Measurements from ENCODE around the gene UBE2I. TPM values are rescaled to one million over a fixed set of nuclear protein-coding genes. Genes with fewer than 3 reads are reported as not detected.

The UBE2I gene
- total RNA-seq, 4 donors from 2014 or later = 72.0 to 165 (median 107) TPM

- Histone ChIP-seq H3K27ac (peak overlapping the region; percentile 93), H3K4me3 (peak overlapping the region; percentile 82), H3K4me1 (peaks cover 32% of the 10 kb centered on the region), H3K36me3 (peaks cover 16% of the 10 kb centered on the region), H3K9me3 (no peaks in the 10 kb centered on the region), H3K27me3 (no peaks in the 10 kb centered on the region)
- 2% methylated on average over 49 of the region's 77 CpGs for WGBS
- no peak for DNase-seq (ENCODE audit: low spot score in 2 of 2)
- TF ChIP-seq CTCF (IDR thresholded peaks at IDR 0.05) = no peak
- TF ChIP-seq EP300 (IDR thresholded peaks at IDR 0.05) = no peak
- TF ChIP-seq POLR2AphosphoS5 (IDR thresholded peaks at IDR 0.05) = no peak
- no peak for TF ChIP-seq POLR2A (IDR thresholded peaks at IDR 0.05)
Measured at GRCh38 chr16:1309888-1310831, 724 bp downstream of the UBE2I start.

GRCh38 chr16:1310832-1311200 lies 1.4 kb downstream of the UBE2I start:
- 0% methylated on average over 13 of the region's 14 CpGs for WGBS

GRCh38 chr16:1311212-1311737 lies 1.8 kb downstream of the UBE2I start:
- peak overlapping the region; percentile 82 for H3K4me3 ChIP-seq
- WGBS = 10% methylated on average over 2 of the region's 13 CpGs

More at GRCh38 chr16:1310832-1311200, 1.4 kb downstream of the UBE2I start:
- H3K4me3 ChIP-seq = peak overlapping the region; percentile 82
- no peak overlapping the region for H3K27ac ChIP-seq
- H3K36me3 ChIP-seq = peaks cover 22% of the 10 kb centered on the region
- H3K27me3 ChIP-seq = no peaks in the 10 kb centered on the region
- DNase-seq (ENCODE audit: low spot score in 2 of 2) = no peak
- peaks cover 32% of the 10 kb centered on the region for H3K4me1 ChIP-seq
- H3K9me3 ChIP-seq = no peaks in the 10 kb centered on the region
- no peak for TF ChIP-seq POLR2A (IDR thresholded peaks at IDR 0.05)
- TF ChIP-seq POLR2AphosphoS5 (IDR thresholded peaks at IDR 0.05) = no peak
- no peak for TF ChIP-seq CTCF (IDR thresholded peaks at IDR 0.05)
- no peak for TF ChIP-seq EP300 (IDR thresholded peaks at IDR 0.05)

GRCh38 chr16:1311738-1312466 lies 2.5 kb downstream of the UBE2I start:
- no peaks in the 10 kb centered on the region for H3K9me3 ChIP-seq
- peaks cover 32% of the 10 kb centered on the region for H3K4me1 ChIP-seq
- TF ChIP-seq POLR2AphosphoS5 (IDR thresholded peaks at IDR 0.05) = no peak
- TF ChIP-seq POLR2A (IDR thresholded peaks at IDR 0.05) = no peak
- TF ChIP-seq EP300 (IDR thresholded peaks at IDR 0.05) = no peak
- H3K27ac ChIP-seq = no peak overlapping the region
- peak overlapping the region; percentile 82 for H3K4me3 ChIP-seq
- no peak for DNase-seq (ENCODE audit: low spot score in 2 of 2)
- WGBS = 10% methylated on average over 8 of the region's 35 CpGs
- peaks cover 33% of the 10 kb centered on the region for H3K36me3 ChIP-seq
- no peaks in the 10 kb centered on the region for H3K27me3 ChIP-seq

More at GRCh38 chr16:1311212-1311737, 1.8 kb downstream of the UBE2I start:
- peaks cover 32% of the 10 kb centered on the region for H3K4me1 ChIP-seq
- H3K27ac ChIP-seq = no peak overlapping the region
- H3K9me3 ChIP-seq = no peaks in the 10 kb centered on the region
- DNase-seq (ENCODE audit: low spot score in 2 of 2) = no peak
- no peaks in the 10 kb centered on the region for H3K27me3 ChIP-seq
- peaks cover 27% of the 10 kb centered on the region for H3K36me3 ChIP-seq
- TF ChIP-seq EP300 (IDR thresholded peaks at IDR 0.05) = no peak
- TF ChIP-seq POLR2AphosphoS5 (IDR thresholded peaks at IDR 0.05) = no peak
- no peak for TF ChIP-seq CTCF (IDR thresholded peaks at IDR 0.05)
- TF ChIP-seq POLR2A (IDR thresholded peaks at IDR 0.05) = no peak

- no peaks in the 10 kb centered on the region for H3K27me3 ChIP-seq
- H3K27ac ChIP-seq = no peak overlapping the region
- DNase-seq (ENCODE audit: low spot score in 2 of 2) = no peak
- no peaks in the 10 kb centered on the region for H3K9me3 ChIP-seq
- H3K4me1 ChIP-seq = peaks cover 32% of the 10 kb centered on the region
- H3K4me3 ChIP-seq = peak overlapping the region; percentile 82
- TF ChIP-seq POLR2AphosphoS5 (IDR thresholded peaks at IDR 0.05) = no peak
- TF ChIP-seq EP300 (IDR thresholded peaks at IDR 0.05) = no peak
- no peak for TF ChIP-seq POLR2A (IDR thresholded peaks at IDR 0.05)
- TF ChIP-seq CTCF (IDR thresholded peaks at IDR 0.05) = no peak
- 63% methylated on average over 8 of the region's 16 CpGs for WGBS
- peaks cover 39% of the 10 kb centered on the region for H3K36me3 ChIP-seq
Measured at GRCh38 chr16:1312467-1312816, 3.0 kb downstream of the UBE2I start.
